OCI-LY7 (cell line): ENCODE measurements around the gene SLIT3. TPM values are rescaled to one million over a fixed set of nuclear protein-coding genes. Genes with fewer than 3 reads are reported as not detected.

Experiments
- BruUV-seq: library from RNA; stranded (reverse); fragments of 400-500 nt; replicated peaks from 2 replicates; lab custom pipeline; 2021; lab: Mats Ljungman, UMichigan
- CTCF ChIA-PET: fragments of 300-600 bp; sonication (Branson Sonifier 250); formaldehyde crosslinking; loops from one replicate; lab custom pipeline; 2022; ENCODE audit warnings: antibody characterized with exemption; ENCODE audit not compliant: unreplicated experiment; lab: Charles Lee
- POLR2A ChIA-PET: fragments of 300-600 bp; sonication (Branson Sonifier 250); formaldehyde crosslinking; loops from one replicate; lab custom pipeline; 2022; ENCODE audit warnings: antibody characterized with exemption; lab: Charles Lee
- DNase-seq: peaks from one replicate; pipeline ENCODE4 v3.0.0-alpha.2; 2015; ENCODE audit warnings: low spot score
- H2AFZ ChIP-seq: fragments of 200-600 bp; sonication (generic), shearing (Covaris generic); 2 replicates; pipeline ENCODE4 v1.6.1; 2014; ENCODE audit warnings: mild to moderate bottlenecking, antibody characterized with exemption, low read length, moderate library complexity
- H3K27ac ChIP-seq: fragments of 200-600 bp; sonication (generic); 2 replicates; pipeline ENCODE4 v1.5.1; 2014; ENCODE audit warnings: mixed run types, low read depth, mild to moderate bottlenecking, moderate library complexity, low read length, inconsistent platforms; ENCODE audit not compliant: poor library complexity, severe bottlenecking
- H3K36me3 ChIP-seq: fragments of 200-600 bp; sonication (generic); 2 replicates; pipeline ENCODE4 v1.6.1; 2014; ENCODE audit warnings: mild to moderate bottlenecking, antibody characterized with exemption, low read length, moderate library complexity, mixed read lengths; ENCODE audit not compliant: insufficient read depth
- H3K4me1 ChIP-seq: fragments of 200-600 bp; sonication (generic); 2 replicates; pipeline ENCODE4 v1.5.1; 2014; ENCODE audit warnings: mild to moderate bottlenecking, low read length; ENCODE audit not compliant: insufficient read depth, poor library complexity, severe bottlenecking
- H3K4me2 ChIP-seq: fragments of 200-600 bp; sonication (generic); 2 replicates; pipeline ENCODE4 v1.6.1; 2014; ENCODE audit warnings: mild to moderate bottlenecking, low read length
- H3K4me3 ChIP-seq: fragments of 200-600 bp; sonication (generic); 2 replicates; pipeline ENCODE4 v1.5.1; 2014; ENCODE audit warnings: mild to moderate bottlenecking, low read depth, low read length; ENCODE audit not compliant: poor library complexity, severe bottlenecking
- H3K79me2 ChIP-seq: fragments of 200-600 bp; sonication (generic); 2 replicates; pipeline ENCODE4 v1.6.1; 2016; ENCODE audit warnings: low read depth, mild to moderate bottlenecking, low read length, moderate library complexity, mixed read lengths; ENCODE audit not compliant: insufficient read depth
- H3K9me2 ChIP-seq: fragments of 200-600 bp; sonication (generic); 2 replicates; pipeline ENCODE4 v1.6.1; 2016; ENCODE audit warnings: mild to moderate bottlenecking, low read length, mixed read lengths; ENCODE audit not compliant: insufficient read depth
- H3K9me3 ChIP-seq: fragments of 200-600 bp; sonication (generic); 2 replicates; pipeline ENCODE4 v1.6.1; 2014; ENCODE audit warnings: mild to moderate bottlenecking, mixed run types, low read length, mixed read lengths
- H4K20me1 ChIP-seq: fragments of 200-600 bp; sonication (generic); 2 replicates; pipeline ENCODE4 v1.6.1; 2014; ENCODE audit warnings: mild to moderate bottlenecking, antibody characterized with exemption, low read length, moderate library complexity, mixed read lengths; ENCODE audit not compliant: insufficient read depth
- CTCF ChIP-seq: fragments of 200-600 bp; sonication (generic); conservative IDR thresholded peaks from 2 replicates; pipeline ENCODE4 v1.5.1; 2014; ENCODE audit warnings: mild to moderate bottlenecking, antibody characterized with exemption, low read length, moderate library complexity, mixed read lengths
- EZH2phosphoT487 ChIP-seq: fragments of 200-600 bp; sonication (generic); IDR thresholded peaks from 2 replicates; pipeline ENCODE4 v1.6.1; 2018; ENCODE audit warnings: low read depth, borderline replicate concordance, mild to moderate bottlenecking, mixed run types, antibody characterized with exemption, low read length, moderate library complexity, mixed read lengths
- intact Hi-C: fragments of 100-400 bp; cut with micrococcal nuclease; formaldehyde crosslinking; loops from one replicate; pipeline ENCODE4 v1.10.0; 2022; ENCODE audit not compliant: unreplicated experiment
- total RNA-seq, 2 experiments: library from RNA; depleted of rRNA in 1 of 2; stranded (reverse); fragments of >200 nt in 1 of 2; shearing (Covaris generic) in 1 of 2; gene quantifications; 2 replicates each; pipeline ENCODE4 v1.2.3, GENCODE V29; 2014 to 2022

The SLIT3 gene
- total RNA-seq, 2 experiments from 2014 or later: not detected

- ChIA-PET POLR2A (no interaction called here), CTCF (no interaction called here)
- Histone ChIP-seq H2AFZ (no peak overlapping the region), H4K20me1 (no peaks in the 10 kb centered on the region), H3K27ac (no peak overlapping the region), H3K4me1 (no peaks in the 10 kb centered on the region), H3K36me3 (no peaks in the 10 kb centered on the region), H3K4me2 (no peak overlapping the region), H3K9me2 (no peaks in the 10 kb centered on the region), H3K4me3 (no peak overlapping the region), H3K79me2 (no peaks in the 10 kb centered on the region), H3K9me3 (no peaks in the 10 kb centered on the region)
- TF ChIP-seq EZH2phosphoT487 (no peak), CTCF (no peak)
- no peak for DNase-seq
- intact Hi-C loops: no loop called here
- BruUV-seq: no TSS peak
Measured at GRCh38 chr5:168788107-168788506, 512.8 kb downstream of the SLIT3 start.

GRCh38 chr5:168786147-168786546 is 514.8 kb downstream of the SLIT3 start:
- CTCF ChIA-PET: no interaction called here
- Histone ChIP-seq H3K4me2 (no peak overlapping the region), H3K27ac (no peak overlapping the region), H3K79me2 (no peaks in the 10 kb centered on the region), H3K9me2 (no peaks in the 10 kb centered on the region), H3K4me1 (no peaks in the 10 kb centered on the region), H3K36me3 (no peaks in the 10 kb centered on the region), H3K9me3 (no peaks in the 10 kb centered on the region), H4K20me1 (no peaks in the 10 kb centered on the region), H2AFZ (no peak overlapping the region), H3K4me3 (no peak overlapping the region)
- BruUV-seq: no TSS peak
- POLR2A ChIA-PET: no interaction called here
- DNase-seq: no peak
- TF ChIP-seq EZH2phosphoT487: no peak
- TF ChIP-seq CTCF: no peak
- intact Hi-C loops: no loop called here

- no peaks in the 10 kb centered on the region for H4K20me1 ChIP-seq
- no peaks in the 10 kb centered on the region for H3K9me3 ChIP-seq
- DNase-seq: no peak
- H3K79me2 ChIP-seq: no peaks in the 10 kb centered on the region
- H3K27ac ChIP-seq: no peak overlapping the region
- intact Hi-C loops: no loop called here
- H3K4me2 ChIP-seq: no peak overlapping the region
- TF ChIP-seq CTCF: no peak
- TF ChIP-seq EZH2phosphoT487: no peak
- no peak overlapping the region for H2AFZ ChIP-seq
- no peaks in the 10 kb centered on the region for H3K4me1 ChIP-seq
- H3K9me2 ChIP-seq: no peaks in the 10 kb centered on the region
- no peak overlapping the region for H3K4me3 ChIP-seq
- no TSS peak for BruUV-seq
- no peaks in the 10 kb centered on the region for H3K36me3 ChIP-seq
- CTCF ChIA-PET: no interaction called here
- POLR2A ChIA-PET: no interaction called here
Measured at GRCh38 chr5:168784454-168784853, 516.5 kb downstream of the SLIT3 start.
